Endothelial cell of umbilical vein (primary cell): Measurements from ENCODE around the gene NXT2. TPM values are rescaled to one million over a fixed set of nuclear protein-coding genes. Genes with fewer than 3 reads are reported as not detected.

Experiments
- BruUV-seq: library from RNA; stranded (reverse); fragments of 400-500 nt; replicated peaks from 2 replicates; lab custom pipeline; 2021; lab: Mats Ljungman, UMichigan
- CTCF ChIA-PET: fragments of 300-600, 350-600 bp; sonication (Branson Sonifier 250); formaldehyde crosslinking; loops from one replicate; lab custom pipeline; 2021; ENCODE audit warnings: antibody characterized with exemption, inconsistent platforms; lab: Charles Lee
- POLR2A ChIA-PET: fragments of 300-600, 350-600 bp; sonication (Branson Sonifier 250); formaldehyde crosslinking; loops from one replicate; lab custom pipeline; 2021; ENCODE audit warnings: antibody characterized with exemption, inconsistent platforms; lab: Charles Lee
- DNase-seq: peaks from one replicate; pipeline ENCODE4 v3.0.0-alpha.2; 2011; ENCODE audit warnings: low read depth, low spot score
- FAIRE-seq: peaks from 2 replicates; lab custom pipeline; 2011; peaks lifted over from hg19 to GRCh38; lab: Jason Lieb, UNC
- H2AFZ ChIP-seq: 2 replicates; pipeline ENCODE4 v1.6.0; 2012; ENCODE audit warnings: low read depth, low read length, control low read depth, inconsistent platforms
- H3K27ac ChIP-seq: 2 replicates; pipeline ENCODE4 v1.5.1; 2011; ENCODE audit warnings: low read depth, mild to moderate bottlenecking, control low read depth, low read length, moderate library complexity; ENCODE audit not compliant: insufficient read depth
- H3K27me3 ChIP-seq, 2 experiments: 2 replicates each; pipeline versions ENCODE4 v1.6.0 to v1.6.1; 2011; ENCODE audit warnings: low read length in 2 of 2, mixed read lengths in 1 of 2; ENCODE audit not compliant: control insufficient read depth in 2 of 2, insufficient read depth in 2 of 2
- H3K36me3 ChIP-seq, 2 experiments: 2 replicates in 1 of 2; 3 replicates in 1 of 2; pipeline ENCODE4 v1.5.1; 2011; ENCODE audit warnings: low read length in 2 of 2, mild to moderate bottlenecking in 1 of 2, moderate library complexity in 1 of 2; ENCODE audit not compliant: control insufficient read depth in 2 of 2, insufficient read depth in 2 of 2; ENCODE audit errors: extremely low read depth in 1 of 2
- H3K4me1 ChIP-seq: 3 replicates; pipeline ENCODE4 v1.5.1; 2011; ENCODE audit warnings: mild to moderate bottlenecking, low read length; ENCODE audit not compliant: control insufficient read depth, insufficient read depth; ENCODE audit errors: extremely low read depth
- H3K4me2 ChIP-seq: 2 replicates; pipeline ENCODE4 v1.6.1; 2011; ENCODE audit warnings: low read length, control low read depth, mixed read lengths; ENCODE audit not compliant: insufficient read depth
- H3K4me3 ChIP-seq, 3 experiments: fragments of 200-600 bp in 1 of 3; sonication (generic), shearing (Covaris generic) in 1 of 3; replicated peaks in 1 of 3; 2 replicates each; pipeline ENCODE4 v1.5.1; 2011 to 2016; ENCODE audit warnings: control low read depth in 3 of 3, low read length in 3 of 3, mild to moderate bottlenecking in 2 of 3, inconsistent platforms in 1 of 3, low read depth in 1 of 3, moderate library complexity in 1 of 3; ENCODE audit not compliant: insufficient read depth in 1 of 3
- H3K79me2 ChIP-seq: 2 replicates; pipeline ENCODE4 v1.6.0; 2012; ENCODE audit warnings: low read length, inconsistent platforms; ENCODE audit not compliant: control insufficient read depth, insufficient read depth
- H3K9ac ChIP-seq: replicated peaks from 2 replicates; pipeline ENCODE3; 2011; ENCODE audit warnings: low read length, control low read depth; ENCODE audit not compliant: insufficient read depth; ENCODE audit errors: extremely low read depth
- H3K9me1 ChIP-seq: replicated peaks from 3 replicates; pipeline ENCODE4 v1.6.0; 2011; ENCODE audit warnings: mild to moderate bottlenecking, low read length; ENCODE audit not compliant: control insufficient read depth, insufficient read depth; ENCODE audit errors: extremely low read depth
- H3K9me3 ChIP-seq: replicated peaks from 2 replicates; pipeline ENCODE4 v1.5.1; 2012; ENCODE audit warnings: low read length, inconsistent platforms; ENCODE audit not compliant: control insufficient read depth, insufficient read depth
- H4K20me1 ChIP-seq: replicated peaks from 2 replicates; pipeline ENCODE3; 2011; ENCODE audit warnings: mild to moderate bottlenecking, low read length; ENCODE audit not compliant: control insufficient read depth, insufficient read depth; ENCODE audit errors: extremely low read depth
- EZH2 ChIP-seq: IDR thresholded peaks from 2 replicates; pipeline ENCODE4 v1.6.1; 2012; ENCODE audit warnings: borderline replicate concordance, low read depth, mild to moderate bottlenecking, moderate library complexity, low read length, inconsistent platforms; ENCODE audit not compliant: severe bottlenecking
- FOS ChIP-seq: IDR thresholded peaks from 2 replicates; pipeline ENCODE4 v1.6.1; 2011; ENCODE audit warnings: mild to moderate bottlenecking, low read length, moderate library complexity, borderline replicate concordance; ENCODE audit not compliant: insufficient read depth
- GATA2 ChIP-seq: IDR thresholded peaks from 2 replicates; pipeline ENCODE4 v1.7.0; 2011; ENCODE audit warnings: low read depth, mild to moderate bottlenecking, moderate library complexity, mixed read lengths, low read length; ENCODE audit not compliant: insufficient read length, insufficient read depth
- JUN ChIP-seq: IDR thresholded peaks from 2 replicates; pipeline ENCODE4 v1.6.1; 2011; ENCODE audit warnings: borderline replicate concordance, low read depth; ENCODE audit not compliant: insufficient read length, insufficient read depth
- MYC ChIP-seq: IDR thresholded peaks from one replicate; pipeline ENCODE4 v1.6.1; 2011; ENCODE audit warnings: mild to moderate bottlenecking, low read depth, low read length
- POLR2A ChIP-seq: IDR thresholded peaks from 2 replicates; pipeline ENCODE4 v1.6.1; 2012; ENCODE audit warnings: low read depth, mild to moderate bottlenecking, control low read depth, low read length
- POLR2AphosphoS5 ChIP-seq: IDR thresholded peaks from 2 replicates; pipeline ENCODE4 v1.6.1; 2012; ENCODE audit warnings: low read depth, mild to moderate bottlenecking, control low read depth, low read length, moderate library complexity; ENCODE audit not compliant: insufficient read depth
- dilution Hi-C: fragments of 300-500 bp; cut with MboI; formaldehyde crosslinking; loops from one replicate; pipeline ENCODE4 v1.15.0; 2019; ENCODE audit warnings: low sequenced_read_pairs; ENCODE audit not compliant: extremely low pct_ligation_motif_present
- intact Hi-C: fragments of 100-400 bp; cut with micrococcal nuclease; formaldehyde crosslinking; loops from one replicate; pipeline ENCODE4 v1.10.0; 2022
- polyA plus RNA-seq, 4 experiments: library from polyadenylated mRNA; depleted of rRNA in 3 of 4; stranded (reverse) in 3 of 4; unstranded in 1 of 4; fragments of >200 nt; gene quantifications; 2 replicates each; pipeline versions ENCODE4 v1.2.1 to v1.2.3, GENCODE V29; 2011 to 2012; ENCODE audit warnings: missing spikeins in 1 of 4
- total RNA-seq: library from RNA; stranded (reverse); gene quantifications from 2 replicates; pipeline ENCODE4 v1.2.3, GENCODE V29; 2021
- TF ChIP-seq, protein P1 (sequence below), 2 donors: IDR thresholded peaks; 1 replicate in 1 of 2; 2 replicates in 1 of 2; pipeline ENCODE4 v1.5.1; 2011; ENCODE audit warnings: low read length in 2 of 2, mild to moderate bottlenecking in 2 of 2, moderate library complexity in 2 of 2, control low read depth in 1 of 2, inconsistent platforms in 1 of 2, low read depth in 1 of 2; ENCODE audit not compliant: insufficient read depth in 1 of 2; ENCODE audit errors: extremely low read depth in 1 of 2
- TF ChIP-seq, protein P2 (sequence below): IDR thresholded peaks from 2 replicates; pipeline ENCODE4 v1.6.1; 2011; ENCODE audit not compliant: insufficient read depth, insufficient read length

The NXT2 gene
- total and polyA plus RNA-seq, 2 donors (not counting 3 experiments of a cell fraction or from before 2014, with no cell fraction given), result 2.2 to 3.8 TPM

DNA sequence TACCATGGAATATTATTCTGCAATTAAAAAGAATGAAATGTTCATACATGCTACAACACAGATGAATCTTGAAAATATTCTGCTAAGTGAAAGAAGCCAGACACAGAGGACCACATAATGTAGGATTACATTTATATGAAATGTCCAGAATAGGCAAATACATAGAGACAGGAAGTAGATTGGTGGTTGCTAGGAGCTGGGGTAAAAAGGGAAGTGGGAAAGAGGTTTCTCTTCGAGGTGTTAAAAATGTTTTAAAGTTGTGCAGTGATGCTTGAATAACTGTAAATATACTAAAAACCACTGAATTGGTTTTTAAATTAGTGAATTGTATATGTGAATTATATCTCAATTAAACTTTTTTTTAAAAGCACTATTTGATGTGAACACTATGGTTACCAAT lies 3.6 kb upstream of the NXT2 start:
- H4K20me1 ChIP-seq, result no peaks in the 10 kb centered on the region
- dilution Hi-C loops (no loop called here), intact Hi-C loops (loop anchor here (10.0 kb wide), 2 partner anchors 188 to 202 kb away; partner anchors contain the start of gene ACSL4)
- H3K79me2 ChIP-seq, result no peaks in the 10 kb centered on the region
- no peaks in the 10 kb centered on the region for H3K36me3 ChIP-seq
- ChIA-PET POLR2A (no interaction called here), CTCF (interaction anchor here (1.7 kb wide), 1 partner anchor 47 kb away, joined by 6 read pairs; no protein-coding TSS in a partner anchor)
- no peak overlapping the region for H3K9ac ChIP-seq
- no TSS peak for BruUV-seq
- H3K27ac ChIP-seq, result no peak overlapping the region
- H3K4me2 ChIP-seq, result no peak overlapping the region
- no peak overlapping the region for H2AFZ ChIP-seq
- H3K4me3 ChIP-seq, result no peak overlapping the region
- no peaks in the 10 kb centered on the region for H3K27me3 ChIP-seq
- DNase-seq (no peak), FAIRE-seq (no peak)
- peaks cover 12% of the 10 kb centered on the region for H3K4me1 ChIP-seq
- no peaks in the 10 kb centered on the region for H3K9me3 ChIP-seq
- TF ChIP-seq, protein P1, sequence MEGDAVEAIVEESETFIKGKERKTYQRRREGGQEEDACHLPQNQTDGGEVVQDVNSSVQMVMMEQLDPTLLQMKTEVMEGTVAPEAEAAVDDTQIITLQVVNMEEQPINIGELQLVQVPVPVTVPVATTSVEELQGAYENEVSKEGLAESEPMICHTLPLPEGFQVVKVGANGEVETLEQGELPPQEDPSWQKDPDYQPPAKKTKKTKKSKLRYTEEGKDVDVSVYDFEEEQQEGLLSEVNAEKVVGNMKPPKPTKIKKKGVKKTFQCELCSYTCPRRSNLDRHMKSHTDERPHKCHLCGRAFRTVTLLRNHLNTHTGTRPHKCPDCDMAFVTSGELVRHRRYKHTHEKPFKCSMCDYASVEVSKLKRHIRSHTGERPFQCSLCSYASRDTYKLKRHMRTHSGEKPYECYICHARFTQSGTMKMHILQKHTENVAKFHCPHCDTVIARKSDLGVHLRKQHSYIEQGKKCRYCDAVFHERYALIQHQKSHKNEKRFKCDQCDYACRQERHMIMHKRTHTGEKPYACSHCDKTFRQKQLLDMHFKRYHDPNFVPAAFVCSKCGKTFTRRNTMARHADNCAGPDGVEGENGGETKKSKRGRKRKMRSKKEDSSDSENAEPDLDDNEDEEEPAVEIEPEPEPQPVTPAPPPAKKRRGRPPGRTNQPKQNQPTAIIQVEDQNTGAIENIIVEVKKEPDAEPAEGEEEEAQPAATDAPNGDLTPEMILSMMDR (IDR thresholded peaks at IDR 0.05; ENCODE audit: extremely low read depth in 1 of 2, insufficient read depth in 1 of 2, low read depth in 1 of 2, low read length in 2 of 2), result no peak
- TF ChIP-seq POLR2A (no peak), FOS (no peak), JUN (no peak)
- H3K9me1 ChIP-seq, result no peaks in the 10 kb centered on the region

DNA sequence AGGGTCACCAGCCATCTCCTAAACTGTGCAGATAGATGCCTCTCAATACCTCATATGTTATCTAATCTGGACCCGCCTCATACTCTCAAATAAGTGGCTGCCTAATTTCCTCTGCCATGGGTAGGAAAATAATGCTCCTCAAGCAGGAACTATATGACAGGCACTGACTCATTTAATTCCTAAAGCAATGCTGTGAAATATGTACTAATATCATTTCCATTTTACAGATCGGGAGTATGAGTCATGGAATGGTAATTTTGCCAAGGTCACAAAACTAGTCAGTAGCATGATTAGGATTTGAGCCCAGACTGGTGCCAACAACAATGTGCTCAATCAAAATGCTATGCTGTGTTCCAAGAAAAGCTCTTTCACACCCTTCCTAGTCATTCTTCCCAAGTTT lies 3.0 kb upstream of the NXT2 start:
- intact Hi-C loops (loop anchor here (10.0 kb wide), 2 partner anchors 189 to 201 kb away; partner anchors contain the start of gene ACSL4), dilution Hi-C loops (no loop called here)
- H3K79me2 ChIP-seq, result no peaks in the 10 kb centered on the region
- no peaks in the 10 kb centered on the region for H4K20me1 ChIP-seq
- CTCF ChIA-PET, result interaction anchor here (1.0 to 1.7 kb wide), 2 partner anchors 48 to 102 kb away, joined by 4 to 6 read pairs; no protein-coding TSS in a partner anchor
- TF ChIP-seq, protein P2, sequence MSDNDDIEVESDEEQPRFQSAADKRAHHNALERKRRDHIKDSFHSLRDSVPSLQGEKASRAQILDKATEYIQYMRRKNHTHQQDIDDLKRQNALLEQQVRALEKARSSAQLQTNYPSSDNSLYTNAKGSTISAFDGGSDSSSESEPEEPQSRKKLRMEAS, result no peak
- TF ChIP-seq GATA2, result peak; percentile 62
- no peak for TF ChIP-seq POLR2AphosphoS5
- TF ChIP-seq MYC, result no peak
- TF ChIP-seq POLR2A, result no peak
- TF ChIP-seq, protein P1 (IDR thresholded peaks at IDR 0.05; ENCODE audit: extremely low read depth in 1 of 2, insufficient read depth in 1 of 2, low read depth in 1 of 2, low read length in 2 of 2), result no peak
- TF ChIP-seq FOS, result peak; percentile 86
- peak; percentile 69 for TF ChIP-seq JUN
- no peak for TF ChIP-seq EZH2
- FAIRE-seq (peak; percentile 87), DNase-seq (peak; percentile 81)
- H3K36me3 ChIP-seq, result no peaks in the 10 kb centered on the region
- no peaks in the 10 kb centered on the region for H3K9me3 ChIP-seq
- no peaks in the 10 kb centered on the region for H3K27me3 ChIP-seq
- H3K9me1 ChIP-seq, result no peaks in the 10 kb centered on the region
- no peak overlapping the region for H3K4me3 ChIP-seq
- peak overlapping the region; percentile 3 for H3K4me2 ChIP-seq
- H2AFZ ChIP-seq, result no peak overlapping the region
- peaks cover 12% of the 10 kb centered on the region for H3K4me1 ChIP-seq
- no peak overlapping the region for H3K27ac ChIP-seq
- BruUV-seq, result no TSS peak
- POLR2A ChIA-PET, result no interaction called here
- no peak overlapping the region for H3K9ac ChIP-seq
